GM19395 (cell line): Measurements from ENCODE around the gene PXMP4.

Experiments
- ATAC-seq: cut with Tn5 transposase; IDR thresholded peaks from one replicate; pipeline ENCODE4 v1.9.1; 2021; ENCODE audit warnings: mild to moderate bottlenecking, moderate library complexity; ENCODE audit not compliant: unreplicated experiment

Gene PXMP4

GRCh38 chr20:33670715-33671499 lies 49.2 kb downstream of the PXMP4 start:
- no peak for ATAC-seq

DNA sequence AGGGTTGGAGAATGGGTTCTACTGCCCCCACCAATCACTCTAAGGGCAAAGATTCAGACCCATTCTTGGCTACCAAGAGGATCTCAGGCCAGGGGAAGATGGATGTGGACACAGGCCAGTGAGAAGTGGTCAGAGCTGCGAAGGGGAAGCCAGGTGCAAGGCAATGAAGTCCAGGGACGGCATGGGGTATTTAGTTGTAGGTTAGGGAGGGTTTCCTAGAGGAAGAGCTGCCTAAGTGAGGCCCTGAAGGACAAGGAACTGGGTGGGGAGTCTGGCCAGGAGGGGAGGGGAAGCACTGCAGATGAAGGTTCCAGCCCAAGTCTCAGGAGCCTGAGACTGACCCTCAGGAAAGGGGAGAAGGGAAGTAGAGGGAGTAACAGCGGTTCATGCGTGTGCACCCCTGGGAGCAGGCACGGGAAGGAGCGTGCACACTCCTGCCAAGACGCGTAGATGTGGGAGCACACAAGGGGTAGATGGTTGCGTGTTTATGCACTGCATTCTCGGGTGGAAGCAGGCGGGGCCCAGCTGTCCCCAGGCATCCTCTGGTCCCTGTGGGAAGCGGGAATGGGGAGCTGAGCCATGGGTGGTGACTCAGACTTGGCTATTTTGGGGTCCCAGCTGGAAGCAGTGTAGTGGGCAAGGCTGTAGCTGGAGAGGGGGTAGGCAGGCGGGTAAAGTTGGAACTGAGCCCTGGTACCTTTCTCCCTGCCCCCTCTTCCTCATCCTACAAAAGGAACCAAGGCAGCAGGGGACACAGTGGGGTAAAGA lies 50.1 kb downstream of the PXMP4 start:
- ATAC-seq = no peak

DNA sequence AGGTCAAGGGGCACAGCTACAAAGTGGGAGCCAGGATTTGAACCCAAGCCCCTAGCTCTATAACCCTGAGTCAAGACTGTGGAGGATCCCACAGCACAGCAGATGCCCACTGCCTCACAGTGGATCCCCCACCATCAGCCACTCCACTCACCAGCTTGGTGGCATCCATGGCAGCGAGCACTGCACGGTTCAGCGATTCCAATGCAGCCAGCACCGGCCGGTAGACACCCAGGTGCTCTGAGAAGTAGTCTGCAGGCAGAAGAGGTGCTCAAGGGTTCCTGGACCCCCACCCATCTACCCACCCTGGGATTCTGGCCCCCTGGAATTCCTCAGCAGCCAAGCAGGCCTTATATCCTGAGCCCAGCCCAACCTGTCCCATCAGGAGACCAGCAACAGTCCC lies 50.9 kb downstream of the PXMP4 start:
- no peak for ATAC-seq

GRCh38 chr20:33668466-33669155 lies 51.5 kb downstream of the PXMP4 start:
- no peak for ATAC-seq

GRCh38 chr20:33667676-33668465 lies 52.2 kb downstream of the PXMP4 start:
- ATAC-seq = no peak

DNA sequence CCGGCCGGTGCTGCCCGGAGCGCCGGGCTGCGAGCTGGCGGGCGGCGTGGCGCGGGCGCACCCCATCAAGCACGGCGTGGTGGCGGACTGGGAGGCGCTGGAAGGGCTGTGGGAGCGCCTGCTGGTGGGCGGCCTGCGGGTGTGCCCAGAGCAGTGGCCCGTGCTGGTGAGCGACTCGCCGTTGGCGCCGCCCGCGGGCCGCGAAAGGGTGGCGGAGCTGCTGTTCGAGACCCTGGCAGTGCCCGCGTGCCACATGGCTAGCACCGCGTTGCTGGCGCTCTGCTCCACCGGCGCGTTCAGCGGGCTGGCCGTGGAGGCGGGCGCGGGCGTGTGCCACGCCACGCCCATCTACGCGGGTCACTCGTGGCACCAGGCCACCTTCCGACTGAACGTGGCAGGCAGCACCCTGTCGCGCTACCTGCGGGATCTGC lies 52.9 kb downstream of the PXMP4 start:
- peak; percentile 20 for ATAC-seq

GRCh38 chr20:33666293-33667244 lies 53.5 kb downstream of the PXMP4 start, which contains the start of gene ACTL10:
ACTL10 (plus strand) TSS chr20:33666943; CDS start chr20:33667498, 555 bp downstream.
- ATAC-seq = peak; percentile 74

DNA sequence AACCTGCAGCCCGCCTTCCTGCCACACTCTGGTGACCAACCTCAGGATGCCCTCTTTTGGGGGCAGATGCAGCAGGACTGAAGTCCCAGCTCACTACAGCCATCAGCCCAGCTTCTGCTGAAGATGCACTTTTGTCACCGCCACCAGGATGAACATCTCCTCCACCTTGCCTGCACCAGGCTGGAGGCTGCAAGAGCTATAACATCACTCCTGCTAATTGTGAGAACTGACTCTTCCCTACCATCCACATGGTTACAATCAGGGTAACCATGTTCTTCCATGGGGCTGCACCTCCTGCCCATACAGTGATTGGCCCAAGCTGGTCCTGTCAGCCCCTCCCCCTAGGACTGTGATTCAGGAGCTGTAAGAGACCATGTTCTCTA lies 55.4 kb downstream of the PXMP4 start:
- no peak for ATAC-seq

GRCh38 chr20:33664085-33664761 lies 55.9 kb downstream of the PXMP4 start:
- ATAC-seq = no peak

GRCh38 chr20:33663161-33664084 lies 56.7 kb downstream of the PXMP4 start:
- ATAC-seq = no peak

- no peak for ATAC-seq
These were observed 57.9 kb downstream of the PXMP4 start, which contains the start of gene C20orf144 for GRCh38 chr20:33662172-33662571. C20orf144 (plus strand) TSS chr20:33662327; CDS start chr20:33662346, 19 bp downstream.

DNA sequence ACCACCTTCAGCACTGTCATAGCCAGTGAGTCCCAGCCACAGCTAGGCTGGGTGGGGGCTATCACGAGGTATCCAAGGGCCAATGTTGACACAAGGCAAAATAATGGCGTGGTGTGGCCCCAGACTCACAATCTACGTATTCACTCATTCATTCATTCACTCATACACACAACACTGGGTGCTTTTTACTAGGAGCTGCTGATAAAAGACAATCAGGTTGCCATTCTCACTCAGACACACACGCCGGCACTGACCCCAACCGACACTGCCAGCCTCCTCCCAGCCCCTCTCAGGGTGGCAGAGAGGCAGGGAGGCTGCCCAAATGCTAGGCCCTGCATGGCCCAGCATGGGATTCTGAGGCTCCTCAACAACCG lies 59.4 kb downstream of the PXMP4 start:
- no peak for ATAC-seq

DNA sequence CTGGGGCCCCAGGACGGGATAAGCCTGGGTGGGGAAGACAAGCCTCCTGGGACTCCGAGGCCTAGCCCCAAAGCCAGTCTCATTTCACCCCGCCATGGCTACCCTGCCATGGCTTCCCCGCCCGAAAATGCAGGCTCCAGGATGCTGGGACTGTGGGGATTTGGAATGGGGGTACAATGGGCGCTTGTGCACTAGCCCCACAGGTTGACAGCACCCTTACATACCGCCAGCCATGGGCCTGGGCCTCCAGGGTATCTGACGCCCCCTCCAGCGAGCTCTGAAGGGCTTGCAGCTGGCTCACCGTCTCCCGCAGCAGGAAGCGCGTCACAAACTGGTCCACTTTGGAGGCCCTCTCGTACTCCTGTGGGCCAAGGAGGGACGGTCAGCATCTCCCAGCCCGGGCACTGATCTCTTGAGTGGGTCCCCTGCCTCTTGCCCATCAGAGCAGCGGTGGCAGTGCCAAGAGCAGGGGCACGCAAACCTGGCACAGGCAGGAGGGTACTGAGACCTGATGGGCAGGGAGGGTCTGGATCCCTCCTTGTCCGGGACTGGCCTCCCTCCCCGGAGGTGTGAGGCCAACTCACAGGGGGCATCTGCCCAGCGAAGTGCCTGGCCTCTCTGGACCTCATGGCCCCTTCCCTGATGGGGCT lies 60.0 kb downstream of the PXMP4 start:
- ATAC-seq = no peak

- no peak for ATAC-seq
These were observed 60.6 kb downstream of the PXMP4 start for GRCh38 chr20:33659341-33660034.

GRCh38 chr20:33658929-33659328 lies 61.2 kb downstream of the PXMP4 start:
- no peak for ATAC-seq

DNA sequence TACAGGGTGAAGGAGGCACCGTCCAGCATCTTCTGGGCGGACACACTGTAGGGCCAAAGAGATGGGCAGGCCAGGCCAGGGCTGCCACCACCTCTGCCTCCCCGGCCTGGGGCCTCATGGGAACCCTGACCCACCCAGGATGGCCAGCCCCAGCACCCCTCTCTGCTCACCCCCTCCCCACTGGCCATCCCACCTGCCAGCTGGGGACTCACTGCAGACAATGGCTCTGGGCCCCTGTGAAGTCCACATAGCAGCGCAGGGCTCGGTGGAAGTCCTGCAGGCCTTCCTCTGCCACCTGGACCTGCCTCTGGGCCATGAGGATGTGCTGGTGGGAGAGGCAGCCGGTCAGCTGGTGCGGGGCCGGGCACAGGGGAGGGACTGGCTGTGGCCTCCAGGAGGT lies 61.6 kb downstream of the PXMP4 start:
- ATAC-seq = no peak

- no peak for ATAC-seq
These were observed 62.4 kb downstream of the PXMP4 start for GRCh38 chr20:33657704-33658095.
